ENCODE results near the gene PRR12.
"Not testable (repeated sequence)": the region's sequence is repeated elsewhere in the genome, so short reads cannot be mapped to it uniquely, and the experiment has no call there.

The PRR12 gene

GRCh38 chr19:49631014-49631588 lies 40.1 kb downstream of the PRR12 start:
- no peak overlapping the region for H3K4me3 ChIP-seq (ENCODE audit: severe bottlenecking)
- TF ChIP-seq CTCF (IDR thresholded peaks at IDR 0.05; ENCODE audit: poor library complexity, severe bottlenecking) = no peak
- ATAC-seq (ENCODE audit: low read depth) (no peak), DNase-seq (ENCODE audit: low spot score) (no peak)
- no peaks in the 10 kb centered on the region for H3K9me3 ChIP-seq (ENCODE audit: severe bottlenecking)
- H3K27ac ChIP-seq (ENCODE audit: poor library complexity, severe bottlenecking) = no peak overlapping the region
- no peaks in the 10 kb centered on the region for H3K27me3 ChIP-seq (ENCODE audit: insufficient read depth, poor library complexity, severe bottlenecking)
- peaks cover 12% of the 10 kb centered on the region for H3K36me3 ChIP-seq (ENCODE audit: low read depth)
- H3K4me1 ChIP-seq (ENCODE audit: insufficient read depth, poor library complexity, severe bottlenecking) = no peaks in the 10 kb centered on the region

- no peak overlapping the region for H3K4me3 ChIP-seq (ENCODE audit: severe bottlenecking)
- no peaks in the 10 kb centered on the region for H3K27me3 ChIP-seq (ENCODE audit: insufficient read depth, poor library complexity, severe bottlenecking)
- no peak for ATAC-seq (ENCODE audit: low read depth)
- no peaks in the 10 kb centered on the region for H3K9me3 ChIP-seq (ENCODE audit: severe bottlenecking)
- H3K36me3 ChIP-seq (ENCODE audit: low read depth) = peaks cover 12% of the 10 kb centered on the region
- H3K27ac ChIP-seq (ENCODE audit: poor library complexity, severe bottlenecking) = no peak overlapping the region
- DNase-seq (ENCODE audit: low spot score) = no peak
- H3K4me1 ChIP-seq (ENCODE audit: insufficient read depth, poor library complexity, severe bottlenecking) = no peaks in the 10 kb centered on the region
- no peak for TF ChIP-seq CTCF (IDR thresholded peaks at IDR 0.05; ENCODE audit: poor library complexity, severe bottlenecking)
Measured at GRCh38 chr19:49631610-49632192, 40.7 kb downstream of the PRR12 start.

- Histone ChIP-seq H3K4me1 (ENCODE audit: insufficient read depth, poor library complexity, severe bottlenecking) (no peaks in the 10 kb centered on the region), H3K27me3 (ENCODE audit: insufficient read depth, poor library complexity, severe bottlenecking) (no peaks in the 10 kb centered on the region), H3K9me3 (ENCODE audit: severe bottlenecking) (no peaks in the 10 kb centered on the region), H3K4me3 (ENCODE audit: severe bottlenecking) (no peak overlapping the region), H3K36me3 (ENCODE audit: low read depth) (peaks cover 12% of the 10 kb centered on the region), H3K27ac (ENCODE audit: poor library complexity, severe bottlenecking) (no peak overlapping the region)
- DNase-seq (ENCODE audit: low spot score) = no peak
- ATAC-seq (ENCODE audit: low read depth) = no peak
- no peak for TF ChIP-seq CTCF (IDR thresholded peaks at IDR 0.05; ENCODE audit: poor library complexity, severe bottlenecking)
Measured at GRCh38 chr19:49632576-49632975, 41.6 kb downstream of the PRR12 start.

- H3K4me3 ChIP-seq (ENCODE audit: severe bottlenecking); H3K9me3 ChIP-seq (ENCODE audit: severe bottlenecking); H3K4me1 ChIP-seq (ENCODE audit: insufficient read depth, poor library complexity, severe bottlenecking); H3K27ac ChIP-seq (ENCODE audit: poor library complexity, severe bottlenecking); H3K27me3 ChIP-seq (ENCODE audit: insufficient read depth, poor library complexity, severe bottlenecking); DNase-seq (ENCODE audit: low spot score); ATAC-seq (ENCODE audit: low read depth): not testable (repeated sequence)
- peaks cover 12% of the 10 kb centered on the region for H3K36me3 ChIP-seq (ENCODE audit: low read depth)
Measured at GRCh38 chr19:49633273-49633672, 42.3 kb downstream of the PRR12 start.

- peaks cover 12% of the 10 kb centered on the region for H3K36me3 ChIP-seq (ENCODE audit: low read depth)
- DNase-seq (ENCODE audit: low spot score) (no peak), ATAC-seq (ENCODE audit: low read depth) (no peak)
- no peak for TF ChIP-seq CTCF (IDR thresholded peaks at IDR 0.05; ENCODE audit: poor library complexity, severe bottlenecking)
- H3K27ac ChIP-seq (ENCODE audit: poor library complexity, severe bottlenecking) = no peak overlapping the region
- no peaks in the 10 kb centered on the region for H3K9me3 ChIP-seq (ENCODE audit: severe bottlenecking)
- H3K4me1 ChIP-seq (ENCODE audit: insufficient read depth, poor library complexity, severe bottlenecking) = no peaks in the 10 kb centered on the region
- no peak overlapping the region for H3K4me3 ChIP-seq (ENCODE audit: severe bottlenecking)
- H3K27me3 ChIP-seq (ENCODE audit: insufficient read depth, poor library complexity, severe bottlenecking) = no peaks in the 10 kb centered on the region
Measured at GRCh38 chr19:49635530-49636232, 44.7 kb downstream of the PRR12 start.
